Endothelial cell of umbilical vein (primary cell): ENCODE measurements around the gene TTC9B.

ENCODE experiments used
- CTCF ChIP-seq, 2 donors: IDR thresholded peaks; 1 replicate in 1 of 2; 2 replicates in 1 of 2; pipeline ENCODE4 v1.5.1; 2011; ENCODE audit warnings: low read length in 2 of 2, mild to moderate bottlenecking in 2 of 2, moderate library complexity in 2 of 2, control low read depth in 1 of 2, inconsistent platforms in 1 of 2, low read depth in 1 of 2; ENCODE audit not compliant: insufficient read depth in 1 of 2; ENCODE audit errors: extremely low read depth in 1 of 2
- EZH2 ChIP-seq: IDR thresholded peaks from 2 replicates; pipeline ENCODE4 v1.6.1; 2012; ENCODE audit warnings: borderline replicate concordance, low read depth, mild to moderate bottlenecking, moderate library complexity, low read length, inconsistent platforms; ENCODE audit not compliant: severe bottlenecking
- MAX ChIP-seq: IDR thresholded peaks from 2 replicates; pipeline ENCODE4 v1.6.1; 2011; ENCODE audit not compliant: insufficient read depth, insufficient read length
- POLR2A ChIP-seq: IDR thresholded peaks from 2 replicates; pipeline ENCODE4 v1.6.1; 2012; ENCODE audit warnings: low read depth, mild to moderate bottlenecking, control low read depth, low read length

- TF ChIP-seq CTCF (IDR thresholded peaks at IDR 0.05; ENCODE audit: extremely low read depth in 1 of 2, insufficient read depth in 1 of 2, low read depth in 1 of 2, low read length in 2 of 2) (no peak), EZH2 (no peak), POLR2A (no peak), MAX (no peak)
Measured at GRCh38 chr19:40265763-40266099, 47.5 kb upstream of the TTC9B start.
